Activated naive CD4-positive, alpha-beta T cell treated with anti-CD3 and anti-CD28 coated beads for 36 hours (primary cell): Measurements from ENCODE around the gene USF2. TPM values are rescaled to one million over a fixed set of nuclear protein-coding genes. Genes with fewer than 3 reads are reported as not detected.

Source experiments
- CTCF ChIA-PET: fragments of 350-600 bp; sonication (Branson Sonifier 250); formaldehyde crosslinking; loops from one replicate; lab custom pipeline; 2021; ENCODE audit warnings: antibody characterized with exemption; lab: Charles Lee
- DNase-seq: peaks from one replicate; pipeline ENCODE4 v3.0.0-alpha.2; 2020
- H3K27ac Mint-ChIP-seq: one replicate; pipeline ENCODE4 v1.8.0; 2021; ENCODE audit warnings: mild to moderate bottlenecking, mixed read lengths
- H3K27me3 Mint-ChIP-seq: one replicate; pipeline ENCODE4 v1.8.0; 2021; ENCODE audit warnings: low read depth, mixed read lengths
- H3K36me3 Mint-ChIP-seq: one replicate; pipeline ENCODE4 v1.8.0; 2021; ENCODE audit warnings: low read depth, mixed read lengths
- H3K4me1 Mint-ChIP-seq: one replicate; pipeline ENCODE4 v1.8.0; 2021; ENCODE audit warnings: low read depth, mixed read lengths
- H3K4me3 Mint-ChIP-seq: one replicate; pipeline ENCODE4 v1.8.0; 2021; ENCODE audit warnings: mild to moderate bottlenecking, moderate library complexity, mixed read lengths
- H3K9me3 Mint-ChIP-seq: one replicate; pipeline ENCODE4 v1.8.0; 2021; ENCODE audit warnings: mixed read lengths
- intact Hi-C: fragments of 100-400 bp; cut with micrococcal nuclease; formaldehyde crosslinking; loops from one replicate; pipeline ENCODE4 v1.15.1; 2023
- total RNA-seq, 2 experiments: library from RNA; stranded (reverse); gene quantifications; one replicate each; pipeline ENCODE4 v1.2.3, GENCODE V29; 2021

The USF2 gene
- total RNA-seq, 2 experiments from 2014 or later, result 136 to 144 TPM

DNA sequence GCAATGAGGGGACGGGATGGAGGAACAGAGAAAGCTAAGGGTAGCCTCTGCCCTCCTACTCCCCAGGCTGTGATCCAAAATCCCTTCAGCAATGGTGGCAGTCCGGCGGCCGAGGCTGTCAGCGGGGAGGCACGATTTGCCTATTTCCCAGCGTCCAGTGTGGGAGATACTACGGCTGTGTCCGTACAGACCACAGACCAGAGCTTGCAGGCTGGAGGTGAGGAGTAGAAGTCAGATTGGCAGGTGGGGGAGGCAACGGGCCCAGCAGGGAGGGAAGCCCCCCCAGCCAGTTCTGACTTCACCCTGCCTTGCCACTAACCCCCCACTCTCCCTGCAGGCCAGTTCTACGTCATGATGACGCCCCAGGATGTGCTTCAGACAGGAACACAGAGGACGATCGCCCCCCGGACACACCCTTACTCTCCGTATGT is 1.6 kb downstream of the USF2 start:
- H3K27me3 Mint-ChIP-seq, result no peaks in the 10 kb centered on the region
- H3K4me3 Mint-ChIP-seq, result peak overlapping the region; percentile 56
- H3K36me3 Mint-ChIP-seq, result peaks cover 20% of the 10 kb centered on the region
- H3K4me1 Mint-ChIP-seq, result peaks cover 23% of the 10 kb centered on the region
- CTCF ChIA-PET, result interaction anchor here (1.1 kb wide), 1 partner anchor 128 kb away, joined by 4 read pairs; no protein-coding TSS in a partner anchor
- no peaks in the 10 kb centered on the region for H3K9me3 Mint-ChIP-seq
- H3K27ac Mint-ChIP-seq, result no peak overlapping the region
- no peak for DNase-seq
- intact Hi-C loops, result no loop called here

DNA sequence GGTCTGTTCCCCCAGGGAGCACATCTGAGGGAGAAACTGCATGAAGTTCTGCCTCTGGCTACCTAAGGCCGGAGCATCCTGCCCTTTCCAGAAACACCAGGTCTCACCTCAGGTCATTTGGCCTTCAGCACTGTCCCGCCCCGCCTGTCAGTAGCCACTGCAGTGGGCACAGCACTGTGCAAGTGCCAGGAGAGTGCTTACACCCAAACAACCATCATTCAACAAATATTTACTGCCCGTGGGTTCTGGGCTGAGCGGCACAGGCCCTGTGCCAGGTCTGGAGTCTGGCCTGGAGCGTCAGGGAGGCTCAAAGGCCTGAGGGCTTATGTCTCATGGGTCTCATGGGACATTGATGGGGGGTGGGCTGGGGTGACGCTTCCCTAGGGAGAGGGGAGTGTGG is 2.8 kb downstream of the USF2 start:
- Mint-ChIP-seq H3K27ac (no peak overlapping the region), H3K4me3 (no peak overlapping the region), H3K27me3 (no peaks in the 10 kb centered on the region), H3K4me1 (peaks cover 12% of the 10 kb centered on the region), H3K9me3 (no peaks in the 10 kb centered on the region), H3K36me3 (peaks cover 20% of the 10 kb centered on the region)
- intact Hi-C loops, result no loop called here
- no peak for DNase-seq
- CTCF ChIA-PET, result no interaction called here

DNA sequence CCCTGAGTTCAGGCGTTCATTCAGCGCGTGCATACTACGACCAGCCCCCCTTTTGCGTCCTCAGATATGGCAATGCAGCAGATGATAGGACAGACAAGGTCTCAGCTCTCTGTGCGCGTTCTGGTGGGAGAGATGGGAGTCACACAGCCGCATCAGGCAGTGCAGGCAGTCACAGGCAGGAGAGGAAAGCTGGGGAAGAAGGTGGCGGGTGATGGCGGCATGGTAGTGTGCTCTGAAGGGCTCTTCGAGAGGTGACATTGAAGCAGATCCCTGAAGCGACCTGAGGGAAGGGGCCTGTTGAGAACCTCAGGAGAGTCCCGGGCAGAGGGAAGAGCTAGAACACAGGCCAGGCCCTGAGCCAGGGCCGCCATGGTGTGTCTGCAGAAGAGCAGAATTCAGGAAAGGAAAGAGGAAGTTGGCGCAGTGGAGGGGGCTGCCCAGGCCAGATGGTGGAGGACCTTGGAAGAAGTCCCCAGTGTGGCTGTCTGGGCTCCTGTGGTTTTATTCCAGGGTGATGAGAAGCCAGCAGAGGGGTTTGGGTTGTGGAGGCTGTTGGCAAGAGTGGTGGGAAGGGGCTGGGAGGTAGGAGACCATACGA is 3.5 kb downstream of the USF2 start:
- H3K4me1 Mint-ChIP-seq, result peaks cover 12% of the 10 kb centered on the region
- no peaks in the 10 kb centered on the region for H3K9me3 Mint-ChIP-seq
- no peak overlapping the region for H3K4me3 Mint-ChIP-seq
- H3K27me3 Mint-ChIP-seq, result no peaks in the 10 kb centered on the region
- intact Hi-C loops, result no loop called here
- H3K27ac Mint-ChIP-seq, result peak overlapping the region; percentile 22
- peaks cover 20% of the 10 kb centered on the region for H3K36me3 Mint-ChIP-seq
- CTCF ChIA-PET, result interaction anchor here (1.3 kb wide), 1 partner anchor 12 kb away, joined by 3 read pairs; no protein-coding TSS in a partner anchor
- no peak for DNase-seq

DNA sequence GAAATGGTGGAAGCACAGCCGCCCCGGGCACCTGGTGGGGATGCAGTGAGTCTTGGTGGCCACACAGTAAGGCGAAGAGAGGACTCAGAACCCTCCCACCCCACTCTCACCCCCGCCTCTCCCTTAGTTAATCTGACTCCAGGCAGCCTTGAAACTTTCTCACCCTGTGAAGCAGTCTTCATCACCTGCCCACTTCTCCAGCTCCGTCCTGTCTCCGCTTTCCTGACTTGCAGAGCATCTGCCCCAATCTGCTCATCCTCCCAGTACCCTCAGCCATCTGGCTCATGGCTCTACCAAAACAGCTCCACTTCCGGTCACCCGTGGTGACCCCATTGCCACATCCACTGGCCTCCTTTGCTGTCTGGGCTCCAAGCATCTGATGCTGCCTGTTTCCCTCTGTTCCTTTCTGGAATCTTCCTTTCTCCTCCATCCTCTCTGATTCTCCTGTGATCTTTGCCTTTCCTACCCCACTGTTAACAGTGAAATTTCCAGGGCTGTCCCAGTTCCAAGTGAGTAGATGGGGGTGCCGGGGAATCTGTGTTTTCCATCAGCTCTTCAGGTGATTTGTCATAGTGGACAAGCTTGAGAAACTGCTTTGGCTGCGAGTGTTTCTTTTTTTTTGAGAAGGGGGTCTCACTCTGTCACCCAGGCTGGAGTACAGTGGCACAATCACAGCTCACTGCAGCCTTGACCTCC is 4.3 kb downstream of the USF2 start:
- Mint-ChIP-seq H3K27me3 (no peaks in the 10 kb centered on the region), H3K4me1 (peaks cover 12% of the 10 kb centered on the region), H3K4me3 (no peak overlapping the region), H3K36me3 (peaks cover 20% of the 10 kb centered on the region), H3K9me3 (no peaks in the 10 kb centered on the region), H3K27ac (peak overlapping the region; percentile 37)
- intact Hi-C loops, result no loop called here
- DNase-seq, result no peak
- CTCF ChIA-PET, result interaction anchor here (1.3 kb wide), 1 partner anchor 11 kb away, joined by 3 read pairs; no protein-coding TSS in a partner anchor

DNA sequence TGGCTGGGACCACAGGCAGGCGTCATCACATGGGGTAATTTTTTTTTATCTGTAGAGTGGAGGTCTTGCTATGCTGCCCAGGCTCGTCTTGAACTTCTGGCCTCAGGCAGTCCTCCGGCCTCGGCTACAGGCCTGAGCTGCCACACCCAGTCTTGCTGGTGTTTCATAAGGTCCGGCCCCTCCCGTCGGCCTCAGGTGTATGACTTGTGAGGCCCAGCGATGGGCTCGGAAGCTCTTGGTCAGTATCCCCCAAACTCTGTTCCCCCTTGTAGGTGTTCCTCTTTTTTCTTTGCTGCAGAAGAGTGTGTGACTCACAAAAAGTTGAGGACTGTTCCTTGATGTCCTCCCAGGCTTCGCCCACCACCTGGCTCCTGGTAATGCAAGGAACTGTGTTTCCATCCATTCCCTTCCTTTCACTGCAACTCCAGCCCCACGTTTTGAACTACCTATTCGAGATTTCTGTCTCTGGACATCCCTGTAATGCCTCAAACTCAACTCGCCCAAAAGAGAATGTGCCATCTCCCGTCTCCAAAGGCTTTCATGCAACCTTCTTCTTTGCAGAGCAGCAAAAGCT is 5.0 kb downstream of the USF2 start:
- Mint-ChIP-seq H3K27ac (no peak overlapping the region), H3K36me3 (peaks cover 20% of the 10 kb centered on the region)
- CTCF ChIA-PET, result interaction anchor here (1.3 kb wide), 1 partner anchor 9 kb away, joined by 3 read pairs; no protein-coding TSS in a partner anchor

DNA sequence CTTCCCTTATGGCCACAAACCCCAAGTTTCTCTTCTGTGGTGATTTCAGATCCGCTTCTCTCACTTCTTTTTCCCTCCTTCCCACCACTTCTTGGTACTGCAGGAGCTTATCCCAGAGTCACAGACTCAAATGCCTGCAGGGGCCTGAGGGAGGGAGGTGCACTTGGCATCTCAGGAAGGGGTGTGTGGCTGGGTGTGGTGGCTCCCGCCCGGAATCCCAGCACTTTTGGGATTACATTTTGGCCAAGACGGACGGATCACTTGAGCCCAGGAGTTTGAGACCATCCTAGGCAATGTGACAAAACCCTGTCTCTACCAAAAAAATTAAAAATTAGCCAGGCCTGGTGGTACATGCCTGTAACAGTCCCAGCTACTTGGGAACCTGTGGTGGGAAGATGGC is 5.6 kb downstream of the USF2 start:
- intact Hi-C loops, result no loop called here
- no peak overlapping the region for H3K4me3 Mint-ChIP-seq
- no peak for DNase-seq
- H3K27ac Mint-ChIP-seq, result no peak overlapping the region
- H3K36me3 Mint-ChIP-seq, result peaks cover 20% of the 10 kb centered on the region
- no peaks in the 10 kb centered on the region for H3K9me3 Mint-ChIP-seq
- CTCF ChIA-PET, result interaction anchor here (0.6 to 1.3 kb wide), 2 partner anchors 10 to 63 kb away, joined by 3 to 5 read pairs; no protein-coding TSS in a partner anchor
- H3K27me3 Mint-ChIP-seq, result no peaks in the 10 kb centered on the region
- H3K4me1 Mint-ChIP-seq, result peaks cover 12% of the 10 kb centered on the region

More for the DNA sequence above, 5.0 kb downstream of the USF2 start:
- H3K4me1 Mint-ChIP-seq, result peaks cover 12% of the 10 kb centered on the region
- H3K9me3 Mint-ChIP-seq, result no peaks in the 10 kb centered on the region
- no peak for DNase-seq
- no peaks in the 10 kb centered on the region for H3K27me3 Mint-ChIP-seq
- intact Hi-C loops, result no loop called here
- H3K4me3 Mint-ChIP-seq, result no peak overlapping the region

DNA sequence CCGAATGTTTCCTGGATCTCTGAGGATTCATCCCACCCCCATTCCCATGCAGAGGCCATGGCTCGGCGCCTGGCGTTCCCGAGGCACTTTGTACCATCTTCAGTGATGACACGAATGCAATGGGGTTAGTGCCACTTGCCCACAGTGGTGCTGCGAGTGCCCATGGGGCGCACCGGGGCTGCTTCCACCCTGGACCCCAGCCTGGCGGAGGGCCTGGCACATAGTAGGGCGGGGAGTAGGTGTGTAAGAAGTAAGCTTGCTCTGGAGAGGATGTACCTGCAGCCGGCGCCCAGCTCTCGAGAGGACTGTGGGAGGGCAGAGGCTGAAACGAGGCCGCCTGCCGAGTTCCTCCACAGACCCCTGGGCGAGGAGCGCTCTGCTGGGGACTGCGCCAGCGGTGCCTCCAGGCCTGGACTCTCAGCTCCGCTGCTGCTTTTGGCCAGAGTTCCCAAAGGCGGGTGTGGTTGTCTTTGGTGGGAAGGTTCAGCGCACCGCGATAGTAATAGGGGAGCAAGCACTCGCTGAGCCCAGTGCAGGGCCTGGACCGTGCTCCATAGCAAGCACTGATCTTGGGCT is 8.0 kb downstream of the USF2 start:
- intact Hi-C loops, result no loop called here
- CTCF ChIA-PET, result interaction anchor here (1.5 kb wide), 1 partner anchor 135 kb away, joined by 4 read pairs; no protein-coding TSS in a partner anchor
- Mint-ChIP-seq H3K9me3 (no peaks in the 10 kb centered on the region), H3K4me1 (peaks cover 6% of the 10 kb centered on the region), H3K27me3 (no peaks in the 10 kb centered on the region), H3K36me3 (peaks cover 12% of the 10 kb centered on the region), H3K4me3 (no peak overlapping the region), H3K27ac (no peak overlapping the region)
- DNase-seq, result no peak

DNA sequence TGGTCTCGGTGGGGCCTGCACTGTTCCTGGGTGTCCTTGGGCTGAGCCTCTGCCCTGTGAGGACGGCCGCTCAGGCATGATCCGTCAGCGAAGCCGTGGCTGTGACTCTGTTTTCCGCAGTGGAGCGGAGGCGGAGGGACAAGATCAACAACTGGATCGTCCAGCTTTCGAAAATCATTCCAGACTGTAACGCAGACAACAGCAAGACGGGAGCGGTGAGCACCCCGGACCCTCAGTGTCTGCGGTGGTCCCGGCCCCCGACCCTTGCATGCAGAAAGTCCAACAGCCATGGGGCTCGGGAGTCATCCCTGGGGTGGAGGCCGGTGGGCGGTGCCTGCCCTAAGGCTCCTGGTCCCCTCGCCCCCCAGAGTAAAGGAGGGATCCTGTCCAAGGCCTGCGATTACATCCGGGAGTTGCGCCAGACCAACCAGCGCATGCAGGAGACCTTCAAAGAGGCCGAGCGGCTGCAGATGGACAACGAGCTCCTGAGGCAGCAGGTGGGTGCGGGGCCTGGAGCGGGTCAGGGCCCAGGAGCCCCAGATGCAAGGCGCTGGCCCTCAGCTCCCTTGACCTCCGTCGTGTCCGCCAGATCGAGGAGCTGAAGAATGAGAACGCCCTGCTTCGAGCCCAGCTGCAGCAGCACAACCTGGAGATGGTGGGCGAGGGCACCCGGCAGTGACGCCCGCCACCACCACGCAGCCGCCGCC is 10.0 kb downstream of the USF2 start:
- Mint-ChIP-seq H3K27ac (no peak overlapping the region), H3K4me1 (peaks cover 4% of the 10 kb centered on the region), H3K4me3 (no peak overlapping the region), H3K36me3 (peaks cover 4% of the 10 kb centered on the region), H3K9me3 (no peaks in the 10 kb centered on the region), H3K27me3 (peaks cover 12% of the 10 kb centered on the region)
- intact Hi-C loops, result no loop called here
- CTCF ChIA-PET, result no interaction called here
- DNase-seq, result no peak

DNA sequence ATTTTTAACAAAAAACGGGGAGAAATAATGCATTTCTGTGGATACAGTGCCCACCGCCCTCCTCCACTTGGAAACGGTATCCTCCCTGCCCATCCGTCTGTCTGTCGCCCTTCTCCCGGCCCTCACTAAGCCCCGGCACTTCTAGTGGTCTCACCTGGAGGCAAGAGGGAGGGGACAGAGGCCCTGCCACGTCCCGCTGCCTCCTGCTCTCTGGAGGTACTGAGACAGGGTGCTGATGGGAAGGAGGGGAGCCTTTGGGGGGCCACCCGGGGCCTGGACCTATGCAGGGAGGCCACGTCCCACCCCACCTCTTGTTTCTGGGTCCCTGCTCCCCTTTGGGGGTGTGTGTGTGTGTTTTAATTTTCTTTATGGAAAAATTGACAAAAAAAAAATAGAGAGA is 10.6 kb downstream of the USF2 start:
- Mint-ChIP-seq H3K9me3 (no peaks in the 10 kb centered on the region), H3K4me3 (no peak overlapping the region), H3K36me3 (peaks cover 4% of the 10 kb centered on the region), H3K27me3 (peaks cover 12% of the 10 kb centered on the region), H3K4me1 (peaks cover 4% of the 10 kb centered on the region), H3K27ac (no peak overlapping the region)
- no peak for DNase-seq
- intact Hi-C loops, result no loop called here
- CTCF ChIA-PET, result interaction anchor here (0.6 to 0.7 kb wide), 2 partner anchors 339 to 349 kb away, joined by 3 to 4 read pairs; no protein-coding TSS in a partner anchor

DNA sequence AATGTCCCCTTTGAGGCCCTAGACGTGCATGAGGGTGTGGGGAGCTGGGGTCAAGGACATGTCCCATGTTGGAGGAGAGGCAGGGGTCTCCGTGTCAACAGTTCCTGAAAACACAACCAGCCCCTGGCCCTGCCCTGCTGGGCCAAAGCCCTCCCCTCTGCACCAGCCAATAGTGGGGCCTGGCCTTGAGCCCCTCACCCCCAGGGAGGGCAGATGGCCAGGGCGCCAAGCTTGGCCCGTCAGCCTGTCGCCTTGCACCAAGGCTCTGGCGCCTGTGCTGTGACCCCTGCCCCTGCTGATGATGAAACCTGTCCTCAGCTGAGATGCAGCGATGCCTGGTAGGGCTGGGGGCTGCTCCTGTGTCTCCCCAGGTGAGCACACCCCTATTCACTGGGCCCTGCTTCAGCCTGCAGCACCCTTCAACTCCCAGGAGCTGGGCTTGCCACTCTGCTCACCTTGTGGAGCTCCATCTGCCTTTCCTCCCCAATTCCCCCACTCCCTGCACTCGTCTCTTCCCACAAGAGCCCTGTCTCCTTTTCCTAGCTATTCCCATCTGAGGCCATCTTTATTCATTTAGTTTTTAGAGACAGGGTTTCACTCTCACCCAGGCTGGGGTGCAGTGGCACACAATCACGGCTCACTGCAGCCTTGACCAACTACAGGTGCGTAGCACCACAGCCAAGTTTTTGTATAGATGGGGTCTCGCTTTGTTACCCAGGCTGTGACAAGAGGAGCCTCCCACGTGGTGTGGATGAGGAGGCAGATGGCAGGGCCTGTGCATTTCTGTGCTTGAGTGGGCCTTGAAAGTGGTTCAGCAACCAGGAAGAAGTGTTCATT is 11.4 kb downstream of the USF2 start:
- intact Hi-C loops, result no loop called here
- peaks cover 4% of the 10 kb centered on the region for H3K4me1 Mint-ChIP-seq
- DNase-seq, result no peak
- CTCF ChIA-PET, result interaction anchor here (0.6 to 0.7 kb wide), 4 partner anchors 46 to 350 kb away, joined by 3 to 4 read pairs (median 3); no protein-coding TSS in a partner anchor
- no peak overlapping the region for H3K4me3 Mint-ChIP-seq
- H3K36me3 Mint-ChIP-seq, result peaks cover 4% of the 10 kb centered on the region
- no peak overlapping the region for H3K27ac Mint-ChIP-seq
- no peaks in the 10 kb centered on the region for H3K9me3 Mint-ChIP-seq
- H3K27me3 Mint-ChIP-seq, result peaks cover 16% of the 10 kb centered on the region

DNA sequence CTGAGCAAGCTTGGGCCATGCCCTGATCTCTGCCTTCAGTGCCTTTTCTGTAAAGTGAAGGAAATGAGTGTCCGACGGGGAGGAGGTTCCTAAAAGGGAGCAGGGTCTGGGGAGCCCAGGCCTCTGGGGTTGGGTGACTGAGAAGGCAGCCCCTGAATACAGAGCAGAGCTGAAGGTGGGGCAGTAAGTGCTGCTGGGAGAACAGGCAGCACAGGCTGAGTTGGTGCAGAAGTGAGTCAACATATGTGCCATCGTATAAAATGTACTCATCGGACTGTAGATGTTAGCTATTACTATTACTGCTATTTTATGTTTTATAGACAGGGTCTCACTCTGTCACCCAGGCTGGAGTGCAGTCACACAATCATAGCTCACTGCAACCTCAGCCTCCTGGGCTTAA is 12.5 kb downstream of the USF2 start:
- no peaks in the 10 kb centered on the region for H3K9me3 Mint-ChIP-seq
- H3K4me1 Mint-ChIP-seq, result peaks cover 4% of the 10 kb centered on the region
- H3K27ac Mint-ChIP-seq, result no peak overlapping the region
- no peak overlapping the region for H3K4me3 Mint-ChIP-seq
- DNase-seq, result no peak
- H3K36me3 Mint-ChIP-seq, result peaks cover 4% of the 10 kb centered on the region
- peaks cover 16% of the 10 kb centered on the region for H3K27me3 Mint-ChIP-seq
- intact Hi-C loops, result no loop called here
- CTCF ChIA-PET, result no interaction called here
